GM23338 (cell line): Measurements from ENCODE around the gene RNF11. TPM values are rescaled to one million over a fixed set of nuclear protein-coding genes. Genes with fewer than 3 reads are reported as not detected.

Source experiments
- ATAC-seq: fragments of 200-7000 bp; cut with Tn5 transposase; 3 replicates; pipeline ENCODE4 v1.9.1; 2020
- DNase-seq: peaks from one replicate; pipeline ENCODE4 v3.0.0-alpha.2; 2015; ENCODE audit warnings: low spot score
- H2AFZ ChIP-seq: fragments of 200-600 bp; sonication (generic); 2 replicates; pipeline ENCODE4 v1.8.0; 2016; ENCODE audit warnings: antibody characterized with exemption, mild to moderate bottlenecking, moderate library complexity
- H3F3A ChIP-seq: fragments of 200-600 bp; sonication (generic); replicated peaks from 2 replicates; pipeline ENCODE4 v1.8.0; 2017; ENCODE audit warnings: antibody characterized with exemption, mixed run types, low read depth
- H3K27ac ChIP-seq: fragments of 200-600 bp; sonication (generic); 2 replicates; pipeline ENCODE4 v1.6.1; 2016; ENCODE audit warnings: low read depth
- H3K27me3 ChIP-seq: fragments of 200-600 bp; sonication (generic); 2 replicates; pipeline ENCODE4 v1.8.0; 2016; ENCODE audit warnings: mild to moderate bottlenecking, mixed run types, moderate library complexity; ENCODE audit not compliant: insufficient read depth
- H3K36me3 ChIP-seq: fragments of 200-600 bp; sonication (generic); 2 replicates; pipeline ENCODE4 v1.8.0; 2016; ENCODE audit warnings: mild to moderate bottlenecking; ENCODE audit not compliant: insufficient read depth
- H3K4me1 ChIP-seq: fragments of 200-600 bp; sonication (generic); 2 replicates; pipeline ENCODE4 v1.8.0; 2016; ENCODE audit warnings: mild to moderate bottlenecking, moderate library complexity; ENCODE audit not compliant: insufficient read depth
- H3K4me2 ChIP-seq: fragments of 200-600 bp; sonication (generic); 2 replicates; pipeline ENCODE4 v1.7.1; 2017; ENCODE audit warnings: mixed run types
- H3K4me3 ChIP-seq: fragments of 200-600 bp; sonication (generic); 2 replicates; pipeline ENCODE4 v1.6.1; 2016; ENCODE audit warnings: mixed run types
- H3K79me2 ChIP-seq: fragments of 200-600 bp; sonication (generic); replicated peaks from 2 replicates; pipeline ENCODE4 v1.8.0; 2017; ENCODE audit warnings: mild to moderate bottlenecking; ENCODE audit not compliant: insufficient read depth
- H3K9me2 ChIP-seq: fragments of 200-600 bp; sonication (generic); 2 replicates; pipeline ENCODE4 v1.8.0; 2017; ENCODE audit not compliant: insufficient read depth
- H4K20me1 ChIP-seq: fragments of 200-600 bp; sonication (generic); replicated peaks from 2 replicates; pipeline ENCODE4 v1.8.0; 2017; ENCODE audit warnings: mild to moderate bottlenecking; ENCODE audit not compliant: insufficient read depth
- H3K27ac Mint-ChIP-seq: 2 replicates; pipeline ENCODE4 v1.8.0; 2020; ENCODE audit warnings: inconsistent platforms, mild to moderate bottlenecking, moderate library complexity, mixed read lengths
- H3K27me3 Mint-ChIP-seq: 3 replicates; pipeline ENCODE4 v1.8.0; 2022; ENCODE audit warnings: low read depth, mild to moderate bottlenecking, moderate library complexity, mixed read lengths, inconsistent platforms; ENCODE audit not compliant: insufficient read depth, poor library complexity
- H3K36me3 Mint-ChIP-seq: 3 replicates; pipeline ENCODE4 v1.8.0; 2021; ENCODE audit warnings: low read depth, mild to moderate bottlenecking, inconsistent platforms, moderate library complexity, mixed read lengths
- H3K4me1 Mint-ChIP-seq: 3 replicates; pipeline ENCODE4 v1.8.0; 2020; ENCODE audit warnings: mild to moderate bottlenecking, inconsistent platforms, mixed read lengths
- H3K4me3 Mint-ChIP-seq: 3 replicates; pipeline ENCODE4 v1.8.0; 2021; ENCODE audit warnings: moderate library complexity, mild to moderate bottlenecking, inconsistent platforms, mixed read lengths
- H3K9me3 Mint-ChIP-seq: 3 replicates; pipeline ENCODE4 v1.8.0; 2020; ENCODE audit warnings: moderate library complexity, mild to moderate bottlenecking, inconsistent platforms, mixed read lengths
- CREB1 ChIP-seq: fragments of 250-450 bp; sonication (Bioruptor Pico); IDR thresholded peaks from 2 replicates; pipeline ENCODE4 v1.5.0; 2020; ENCODE audit warnings: low read depth, mild to moderate bottlenecking, moderate library complexity
- POLR2AphosphoS5 ChIP-seq: IDR thresholded peaks from 2 replicates; pipeline ENCODE4 v1.6.1; 2016; ENCODE audit warnings: antibody characterized with exemption, low read depth
- ZNF462 ChIP-seq: fragments of 250-450 bp; sonication (Bioruptor Pico); IDR thresholded peaks from 2 replicates; pipeline ENCODE4 v1.5.0; 2020; ENCODE audit warnings: mild to moderate bottlenecking, moderate library complexity
- polyA plus RNA-seq: library from polyadenylated mRNA; unstranded; fragments of >200 nt; fragmentation: Nextera tagmentation; extraction: Ambion mirVana; gene quantifications from 2 replicates; pipeline ENCODE4 v1.2.1, GENCODE V29; 2016
- total RNA-seq: library from RNA; depleted of rRNA; stranded (reverse); fragments of >200 nt; shearing (Covaris generic); gene quantifications from 2 replicates; pipeline ENCODE4 v1.2.3, GENCODE V29; 2014
- TF ChIP-seq, protein P1 (sequence below), 2 experiments: fragments of 200-600 bp in 1 of 2; sonication (generic) in 1 of 2; conservative IDR thresholded peaks; 2 replicates each; pipeline versions ENCODE4 v1.5.1 to v1.6.1; 2016 to 2017; ENCODE audit warnings: antibody characterized with exemption in 2 of 2, low read depth in 2 of 2, mild to moderate bottlenecking in 2 of 2, moderate library complexity in 1 of 2

Gene RNF11
- total and polyA plus RNA-seq, 2 experiments from 2014 or later: 22.3 to 43.0 TPM

DNA sequence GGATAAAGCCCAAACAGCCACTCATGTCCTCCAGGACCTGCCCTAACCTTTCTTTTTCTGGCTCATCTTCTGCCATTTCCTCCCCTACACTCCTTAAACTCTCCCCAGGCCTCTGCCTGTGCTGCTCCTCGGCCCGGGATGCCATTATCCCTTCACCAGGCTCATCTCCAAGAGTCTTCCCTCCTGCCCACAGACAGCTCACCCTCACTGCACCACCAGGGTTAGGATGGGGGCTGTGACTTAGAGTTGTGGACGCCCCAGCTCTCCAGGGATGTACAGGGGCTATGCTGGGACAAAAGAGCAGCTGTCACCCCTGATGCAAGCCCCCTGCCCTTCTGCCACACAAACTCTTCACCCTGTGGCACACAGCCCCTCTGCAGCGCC, 62.2 kb downstream of the RNF11 start:
- DNase-seq (no peak), ATAC-seq (no peak)
- Histone ChIP-seq H3K4me2 (no peak overlapping the region), H3K27ac (no peak overlapping the region), H3K4me3 (no peak overlapping the region), H3K27me3 (no peaks in the 10 kb centered on the region), H3K4me1 (peaks cover 5% of the 10 kb centered on the region; the same call in 1 of the 2 replicates), H4K20me1 (no peaks in the 10 kb centered on the region), H3K36me3 (no peaks in the 10 kb centered on the region), H2AFZ (no peak overlapping the region), H3K9me2 (no peaks in the 10 kb centered on the region), H3F3A (no peaks in the 10 kb centered on the region), H3K79me2 (no peaks in the 10 kb centered on the region)
- no peak overlapping the region; the same call in 1 of the 2 replicates for H3K27ac Mint-ChIP-seq
- H3K27me3 Mint-ChIP-seq: peaks cover 15% of the 10 kb centered on the region
- no peak for TF ChIP-seq CREB1
- TF ChIP-seq POLR2AphosphoS5: no peak
- TF ChIP-seq ZNF462: no peak
- H3K36me3 Mint-ChIP-seq: no peaks in the 10 kb centered on the region; the same call in 2 of the 3 replicates
- H3K4me1 Mint-ChIP-seq: peaks cover 17% of the 10 kb centered on the region; the same call in 2 of the 3 replicates
- no peak overlapping the region for H3K4me3 Mint-ChIP-seq
- H3K9me3 Mint-ChIP-seq: peaks cover 10% of the 10 kb centered on the region; the same call in 2 of the 3 replicates

DNA sequence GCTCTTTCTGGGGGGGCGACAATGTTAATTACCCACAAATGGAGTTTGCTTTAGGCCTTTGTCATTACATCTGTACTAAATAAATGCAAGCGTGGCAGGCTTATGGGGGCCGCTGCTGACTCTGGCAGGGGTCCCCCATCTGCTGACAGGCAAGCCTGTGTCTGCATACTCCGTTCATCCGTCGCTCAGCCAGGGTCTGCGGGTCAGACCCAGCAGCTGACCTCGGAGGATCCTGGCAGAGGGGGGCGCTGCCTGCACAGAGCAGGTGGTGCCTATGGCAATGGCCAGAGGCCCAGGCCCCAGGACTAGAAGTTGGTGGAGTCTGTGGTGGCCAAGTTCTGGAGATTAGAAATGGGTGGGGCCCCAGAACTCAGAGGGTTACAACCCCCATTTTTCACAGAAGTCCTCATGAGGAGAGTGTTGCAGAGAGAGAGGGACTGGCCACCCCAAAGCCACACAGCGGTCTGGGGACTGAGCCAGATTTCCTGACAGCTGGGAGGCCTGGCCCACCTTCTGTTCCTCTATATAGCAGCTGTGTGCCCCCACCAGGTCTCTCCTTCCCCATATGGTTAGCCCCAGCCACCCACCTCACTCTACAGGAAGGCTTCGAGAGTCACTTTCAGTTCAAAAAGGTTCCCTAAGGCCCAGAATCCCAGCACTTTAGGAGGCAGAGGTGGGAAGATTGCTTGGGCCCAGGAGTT, 63.3 kb downstream of the RNF11 start:
- no peaks in the 10 kb centered on the region for H3K27me3 ChIP-seq
- peaks cover 5% of the 10 kb centered on the region; the same call in 1 of the 2 replicates for H3K4me1 ChIP-seq
- no peaks in the 10 kb centered on the region for H3K36me3 ChIP-seq
- peaks cover 17% of the 10 kb centered on the region; the same call in 2 of the 3 replicates for H3K4me1 Mint-ChIP-seq
- no peak overlapping the region for H2AFZ ChIP-seq
- H3K9me2 ChIP-seq: no peaks in the 10 kb centered on the region
- H3K27ac Mint-ChIP-seq: no peak overlapping the region
- DNase-seq (no peak), ATAC-seq (no peak)
- no peak for TF ChIP-seq CREB1
- TF ChIP-seq, protein P1, sequence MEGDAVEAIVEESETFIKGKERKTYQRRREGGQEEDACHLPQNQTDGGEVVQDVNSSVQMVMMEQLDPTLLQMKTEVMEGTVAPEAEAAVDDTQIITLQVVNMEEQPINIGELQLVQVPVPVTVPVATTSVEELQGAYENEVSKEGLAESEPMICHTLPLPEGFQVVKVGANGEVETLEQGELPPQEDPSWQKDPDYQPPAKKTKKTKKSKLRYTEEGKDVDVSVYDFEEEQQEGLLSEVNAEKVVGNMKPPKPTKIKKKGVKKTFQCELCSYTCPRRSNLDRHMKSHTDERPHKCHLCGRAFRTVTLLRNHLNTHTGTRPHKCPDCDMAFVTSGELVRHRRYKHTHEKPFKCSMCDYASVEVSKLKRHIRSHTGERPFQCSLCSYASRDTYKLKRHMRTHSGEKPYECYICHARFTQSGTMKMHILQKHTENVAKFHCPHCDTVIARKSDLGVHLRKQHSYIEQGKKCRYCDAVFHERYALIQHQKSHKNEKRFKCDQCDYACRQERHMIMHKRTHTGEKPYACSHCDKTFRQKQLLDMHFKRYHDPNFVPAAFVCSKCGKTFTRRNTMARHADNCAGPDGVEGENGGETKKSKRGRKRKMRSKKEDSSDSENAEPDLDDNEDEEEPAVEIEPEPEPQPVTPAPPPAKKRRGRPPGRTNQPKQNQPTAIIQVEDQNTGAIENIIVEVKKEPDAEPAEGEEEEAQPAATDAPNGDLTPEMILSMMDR (conservative IDR thresholded peaks at IDR 0.05; ENCODE audit: low read depth in 2 of 2): peak in 1 of 2 experiments; percentile 60; a peak in 2 of 4 replicates
- H3K4me3 Mint-ChIP-seq: no peak overlapping the region
- H3K27ac ChIP-seq: no peak overlapping the region
- no peaks in the 10 kb centered on the region for H4K20me1 ChIP-seq
- H3K27me3 Mint-ChIP-seq: peaks cover 19% of the 10 kb centered on the region
- no peaks in the 10 kb centered on the region for H3F3A ChIP-seq
- H3K79me2 ChIP-seq: no peaks in the 10 kb centered on the region
- no peak overlapping the region for H3K4me3 ChIP-seq
- H3K4me2 ChIP-seq: no peak overlapping the region
- H3K36me3 Mint-ChIP-seq: no peaks in the 10 kb centered on the region; the same call in 2 of the 3 replicates
- H3K9me3 Mint-ChIP-seq: peaks cover 10% of the 10 kb centered on the region; the same call in 2 of the 3 replicates
